ENCODE results near the gene GDF11. TPM values are rescaled to one million over a fixed set of nuclear protein-coding genes. Genes with fewer than 3 reads are reported as not detected.

Gene GDF11
- total RNA-seq = 0.43 and 0.72 TPM in 2 replicates

DNA sequence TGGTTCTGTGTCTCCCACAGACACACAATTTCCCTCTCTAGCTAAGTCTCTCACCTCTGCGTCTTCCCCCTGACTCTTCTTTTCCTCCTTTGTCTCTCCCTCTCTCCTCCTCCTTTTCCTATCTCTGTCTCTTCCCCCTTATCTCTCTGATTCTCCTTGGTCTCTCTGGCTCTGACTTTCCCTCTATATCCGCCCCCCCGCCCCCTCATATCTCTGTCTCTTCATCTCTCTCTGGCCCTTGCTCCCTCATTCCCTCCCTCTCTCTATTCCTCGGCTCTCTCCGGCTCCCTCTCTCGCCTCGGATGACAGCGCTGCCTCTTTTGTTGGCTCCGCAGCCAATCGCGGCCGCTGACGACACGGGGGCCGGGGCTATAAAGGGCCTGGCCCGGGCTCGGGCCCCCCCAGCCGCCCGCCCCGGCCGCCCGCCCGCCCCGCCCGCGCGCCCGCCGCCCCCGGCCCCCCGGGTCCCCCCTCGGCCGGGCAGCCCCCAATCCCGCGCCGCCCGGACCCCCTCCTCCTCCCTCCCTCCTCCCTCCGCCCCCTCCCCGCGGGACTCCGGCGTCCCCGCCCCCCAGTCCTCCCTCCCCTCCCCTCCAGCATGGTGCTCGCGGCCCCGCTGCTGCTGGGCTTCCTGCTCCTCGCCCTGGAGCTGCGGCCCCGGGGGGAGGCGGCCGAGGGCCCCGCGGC lies at the start of gene GDF11:
TSS of gene GDF11 (plus strand) at position 404 of the 687 bp plus-strand sequence. CDS start at position 599, 195 bp downstream.

DNA sequence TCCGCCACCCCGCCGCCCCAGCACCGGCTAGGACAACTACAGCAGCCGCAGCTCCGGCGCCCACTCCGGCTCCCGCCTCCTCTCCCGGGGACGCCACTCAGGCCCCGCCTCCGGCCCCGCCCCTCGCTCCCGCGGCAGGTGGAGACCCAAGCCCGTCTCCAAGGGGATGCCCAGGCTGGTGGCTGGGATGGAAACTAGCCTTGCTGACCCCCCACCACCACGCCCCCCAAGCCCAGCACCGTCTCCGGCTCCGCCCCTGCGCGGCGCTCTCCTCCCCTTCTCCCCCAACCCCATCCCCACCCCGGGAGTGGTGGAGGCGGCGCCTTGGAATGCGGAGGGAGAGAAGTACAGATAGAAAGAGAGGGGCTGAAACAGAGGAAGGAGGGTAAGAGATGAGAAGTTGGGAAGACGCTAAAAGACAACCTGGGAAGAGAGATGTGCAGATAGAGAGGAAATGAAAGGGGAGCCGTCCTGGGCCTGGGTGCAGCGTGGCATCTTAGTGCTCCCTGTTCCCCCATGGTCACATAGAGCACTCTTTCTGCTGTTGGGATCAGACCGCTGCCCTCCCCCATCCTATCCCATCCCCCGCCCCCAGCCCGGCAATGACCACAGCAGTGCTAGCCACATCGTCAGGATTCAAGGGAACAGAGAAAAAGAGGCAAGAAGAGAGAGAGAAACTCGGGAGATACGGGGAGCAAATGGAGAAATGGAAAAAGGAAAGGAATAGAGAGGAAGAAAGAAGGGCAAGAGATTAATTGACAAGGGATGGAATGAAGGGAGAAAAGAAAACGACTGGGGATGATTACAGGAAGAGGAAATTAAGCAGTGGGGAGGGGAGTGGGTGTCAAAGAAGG lies 34.9 kb upstream of the GDF11 start, which contains the start of gene ITGA7:
TSS of gene ITGA7 (minus strand) at position 64 of the 854 bp plus-strand sequence. CDS start 222 bp downstream, outside the sequence.

GRCh38 chr12:55715833-55716581 lies 26.9 kb upstream of the GDF11 start, which contains the start of gene BLOC1S1:
Gene BLOC1S1 (plus strand): TSS chr12:55716046. CDS start chr12:55716052, 6 bp downstream.

DNA sequence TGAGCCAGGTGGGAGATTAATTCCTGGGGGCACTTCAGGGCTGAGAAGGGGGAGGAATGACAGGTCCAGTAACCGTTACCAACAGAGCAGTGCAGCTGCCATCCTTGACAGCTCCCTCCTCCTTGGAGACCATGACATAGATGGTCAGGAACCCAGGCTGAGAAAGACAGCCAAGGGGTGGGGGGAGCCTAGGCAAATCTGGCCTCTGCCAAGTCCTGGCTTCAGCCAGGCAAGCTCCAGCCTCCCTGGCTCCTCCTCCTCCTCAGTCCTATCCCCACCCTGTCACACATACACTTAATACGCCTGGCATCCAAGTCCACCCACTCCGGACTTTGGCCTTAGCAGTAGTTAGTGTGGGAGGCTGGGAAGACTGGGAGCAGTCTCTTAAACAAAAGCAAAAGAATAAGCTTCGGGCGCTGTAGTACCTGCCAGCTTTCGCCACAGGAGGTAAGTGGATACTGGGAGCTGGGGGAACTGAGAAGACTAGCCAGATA lies 22.8 kb upstream of the GDF11 start, which contains the start of gene RDH5:
TSS of gene RDH5 (plus strand) at position 323 of the 494 bp plus-strand sequence. CDS start 792 bp downstream, outside the sequence.

GRCh38 chr12:55728939-55729818 lies 13.7 kb upstream of the GDF11 start, which contains the start of gene CD63:
Gene CD63 (minus strand): TSS chr12:55729009. CDS start chr12:55728341, 668 bp downstream.

Other genes starting within 250 kb of the GDF11 start
- not detected in 2 replicates for gene OR6C4, start 193.5 kb upstream of the GDF11 start, total RNA-seq
- not detected in 2 replicates for gene OR2AP1, start 170.7 kb upstream of the GDF11 start, total RNA-seq
- not detected in 2 replicates for gene OR10P1, start 106.2 kb upstream of the GDF11 start, total RNA-seq
- 0.43 and 1.7 TPM in 2 replicates for gene ITGA7, start 35.2 kb upstream of the GDF11 start, total RNA-seq
- gene BLOC1S1, start 27.1 kb upstream of the GDF11 start, total RNA-seq = 34.5 and 34.7 TPM in 2 replicates
- gene RDH5, start 22.7 kb upstream of the GDF11 start, total RNA-seq = 1.1 and 1.2 TPM in 2 replicates
- gene CD63, start 14.1 kb upstream of the GDF11 start, total RNA-seq = 935 and 965 TPM in 2 replicates
- gene SARNP, start 74.6 kb downstream of the GDF11 start, total RNA-seq = 64.2 and 75.2 TPM in 2 replicates
- 26.9 and 38.6 TPM in 2 replicates for gene ORMDL2, start 74.9 kb downstream of the GDF11 start, total RNA-seq
- gene DNAJC14, start 86.5 kb downstream of the GDF11 start, total RNA-seq = 36.2 and 41.2 TPM in 2 replicates
- 0.24 TPM in 1 of 2 replicates, not detected in the other for gene MMP19, start 99.8 kb downstream of the GDF11 start, total RNA-seq
- gene PYM1, start 184.8 kb downstream of the GDF11 start, total RNA-seq = 27.0 and 41.1 TPM in 2 replicates
- gene DGKA, start 188.0 kb downstream of the GDF11 start, total RNA-seq = 97.6 and 107 TPM in 2 replicates
- gene PMEL, start 222.9 kb downstream of the GDF11 start, total RNA-seq = 2.6 and 2.9 TPM in 2 replicates
- gene CDK2, start 223.7 kb downstream of the GDF11 start, total RNA-seq = 9.4 and 26.5 TPM in 2 replicates
- gene RAB5B, start 231.0 kb downstream of the GDF11 start, total RNA-seq = 51.8 TPM in 2 replicates

All from tracheal epithelial cell (primary cell).